Spinal cord (tissue), 10 donors: ENCODE results near the gene KCTD8. TPM values are rescaled to one million over a fixed set of nuclear protein-coding genes. Genes with fewer than 3 reads are reported as not detected.

Source experiments
- DNase-seq, 6 donors: peaks; one replicate each; pipeline versions ENCODE4 v3.0.0 to v3.0.0-alpha.2; 2013 to 2015; ENCODE audit warnings: low spot score in 6 of 6, low read depth in 4 of 6
- H3K27ac ChIP-seq: one replicate; pipeline ENCODE4 v1.5.1; 2013; ENCODE audit warnings: low read depth, low read length, control low read depth
- H3K27me3 ChIP-seq: one replicate; pipeline ENCODE4 v1.6.1; 2013; ENCODE audit warnings: low read length; ENCODE audit not compliant: control insufficient read depth, insufficient read depth
- H3K36me3 ChIP-seq: one replicate; pipeline ENCODE4 v1.6.1; 2013; ENCODE audit warnings: low read length; ENCODE audit not compliant: control insufficient read depth, insufficient read depth
- H3K4me1 ChIP-seq: one replicate; pipeline ENCODE4 v1.6.1; 2013; ENCODE audit warnings: low read length; ENCODE audit not compliant: control insufficient read depth, insufficient read depth
- H3K4me3 ChIP-seq: one replicate; pipeline ENCODE4 v1.5.1; 2013; ENCODE audit warnings: low read depth, low read length, control low read depth
- H3K9me3 ChIP-seq: one replicate; pipeline ENCODE4 v1.6.1; 2013; ENCODE audit warnings: low read length; ENCODE audit not compliant: control insufficient read depth, insufficient read depth
- WGBS: methylation state at CpG from one replicate; pipeline ENCODE4 v1.1.5; 2013; ENCODE audit warnings: missing lambda C conversion rate; ENCODE audit not compliant: insufficient coverage; 5-methylcytosine and 5-hydroxymethylcytosine counted together
- polyA plus RNA-seq, 2 donors: library from polyadenylated mRNA; unstranded; fragments of 120-200 nt; gene quantifications; one replicate each; pipeline ENCODE4 v1.2.1, GENCODE V29; 2013; ENCODE audit not compliant: insufficient read length in 2 of 2
- total RNA-seq, 2 donors: library from RNA; depleted of rRNA in 1 of 2; stranded (reverse); fragments of 120-200 nt in 1 of 2; fragments of >200 nt in 1 of 2; gene quantifications; one replicate each; pipeline versions ENCODE4 v1.2.3 to v1.2.4, GENCODE V29; 2013 to 2014
- donor health status: healthy.

The KCTD8 gene
- total and polyA plus RNA-seq, 4 donors, result 4.1 to 27.1 (median 19.8) TPM

GRCh38 chr4:44157611-44158277 is 290.9 kb downstream of the KCTD8 start:
- no peaks in the 10 kb centered on the region for H3K9me3 ChIP-seq
- peak in 1 of 6 donors; percentile 44 for DNase-seq
- H3K27ac ChIP-seq, result no peak overlapping the region
- no peaks in the 10 kb centered on the region for H3K4me1 ChIP-seq
- H3K27me3 ChIP-seq, result no peaks in the 10 kb centered on the region
- no peak overlapping the region for H3K4me3 ChIP-seq
- 100% methylated on average over 1 of the region's 6 CpGs for WGBS
- no peaks in the 10 kb centered on the region for H3K36me3 ChIP-seq

DNA sequence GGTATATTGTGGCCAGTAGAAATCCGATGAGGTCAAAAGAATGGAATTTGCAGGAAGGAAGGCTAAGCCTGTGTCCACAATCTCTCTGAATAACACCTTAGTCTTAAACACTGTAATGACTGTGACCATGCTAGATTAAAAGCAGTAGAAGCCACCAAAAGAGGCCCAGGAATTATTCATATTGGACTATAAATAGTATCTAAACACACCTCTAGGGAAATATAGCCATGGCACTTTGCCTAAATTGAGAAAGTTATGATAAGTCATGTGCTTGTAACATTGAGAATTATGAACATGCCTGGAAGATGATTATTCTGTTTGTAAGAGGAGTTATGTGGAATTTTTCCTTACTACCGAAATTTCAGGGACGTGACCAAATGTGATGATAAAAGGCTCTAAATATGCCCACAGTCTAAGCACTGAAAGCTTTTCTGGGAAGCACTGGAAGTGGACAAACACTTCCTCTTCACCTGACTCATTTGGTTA is 298.5 kb downstream of the KCTD8 start:
- no peak for DNase-seq
- H3K36me3 ChIP-seq, result no peaks in the 10 kb centered on the region
- H3K4me3 ChIP-seq, result no peak overlapping the region
- H3K27ac ChIP-seq, result no peak overlapping the region
- WGBS, result 100% methylated on average over 1 of the region's 3 CpGs
- H3K4me1 ChIP-seq, result no peaks in the 10 kb centered on the region
- no peaks in the 10 kb centered on the region for H3K27me3 ChIP-seq
- no peaks in the 10 kb centered on the region for H3K9me3 ChIP-seq

- Histone ChIP-seq H3K4me1 (no peaks in the 10 kb centered on the region), H3K9me3 (no peaks in the 10 kb centered on the region), H3K27ac (no peak overlapping the region), H3K4me3 (no peak overlapping the region), H3K27me3 (no peaks in the 10 kb centered on the region), H3K36me3 (no peaks in the 10 kb centered on the region)
- DNase-seq, result peak in 1 of 6 donors; percentile 51
- no CpG with 5 or more reads among the region's 2 CpGs for whole genome bisulfite sequencing
Observed at GRCh38 chr4:44149282-44149681, 299.3 kb downstream of the KCTD8 start.

GRCh38 chr4:44147571-44148075 is 301.0 kb downstream of the KCTD8 start:
- Histone ChIP-seq H3K36me3 (no peaks in the 10 kb centered on the region), H3K4me1 (no peaks in the 10 kb centered on the region), H3K27me3 (no peaks in the 10 kb centered on the region), H3K4me3 (no peak overlapping the region), H3K27ac (no peak overlapping the region), H3K9me3 (no peaks in the 10 kb centered on the region)
- WGBS, result no CpG with 5 or more reads among the region's 1 CpG
- peak in 2 of 6 donors; percentile 2 to 83 for DNase-seq

- Histone ChIP-seq H3K4me3 (no peak overlapping the region), H3K27ac (no peak overlapping the region), H3K4me1 (no peaks in the 10 kb centered on the region), H3K27me3 (no peaks in the 10 kb centered on the region), H3K9me3 (no peaks in the 10 kb centered on the region), H3K36me3 (no peaks in the 10 kb centered on the region)
- 100% methylated on average over 1 of the region's 1 CpG for WGBS
- DNase-seq, result no peak
Observed at GRCh38 chr4:44146516-44146915, 302.1 kb downstream of the KCTD8 start.

GRCh38 chr4:44145868-44146267 is 302.7 kb downstream of the KCTD8 start:
- Histone ChIP-seq H3K4me3 (no peak overlapping the region), H3K27me3 (no peaks in the 10 kb centered on the region), H3K4me1 (no peaks in the 10 kb centered on the region), H3K36me3 (no peaks in the 10 kb centered on the region), H3K27ac (no peak overlapping the region), H3K9me3 (no peaks in the 10 kb centered on the region)
- no peak for DNase-seq

DNA sequence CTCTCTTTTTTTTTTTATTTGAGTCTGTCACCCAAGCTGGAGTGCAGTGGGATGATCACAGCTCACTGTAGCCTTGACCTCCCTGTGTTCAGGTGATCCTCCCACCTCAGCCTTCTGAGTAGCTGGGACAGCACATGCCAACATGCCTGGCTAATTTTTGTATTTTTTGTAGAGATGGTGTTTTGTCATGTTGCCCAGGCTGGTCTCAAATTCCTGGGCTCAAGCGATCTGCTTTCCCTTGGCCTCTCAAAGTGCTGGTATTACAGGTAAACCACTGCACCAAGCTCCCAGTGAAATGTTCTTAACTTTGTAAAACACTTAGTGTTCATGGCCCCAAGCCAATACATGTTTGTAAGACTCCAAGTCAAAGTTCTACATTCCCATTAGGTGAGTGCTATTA is 316.1 kb downstream of the KCTD8 start:
- no peaks in the 10 kb centered on the region for H3K4me1 ChIP-seq
- no peaks in the 10 kb centered on the region for H3K27me3 ChIP-seq
- 78% methylated on average over 1 of the region's 1 CpG for WGBS

More for the DNA sequence above, 316.1 kb downstream of the KCTD8 start:
- Histone ChIP-seq H3K36me3 (no peaks in the 10 kb centered on the region), H3K4me3 (no peak overlapping the region), H3K27ac (no peak overlapping the region), H3K9me3 (no peaks in the 10 kb centered on the region)
- DNase-seq, result no peak

Other genes with a start within 250 kb of the KCTD8 start
- gene YIPF7, start 202.8 kb upstream of the KCTD8 start, total RNA-seq, result 1 to 10 TPM in 1 of 2 donors, under 1 TPM in 1; 0.88 to 1.8 TPM
- gene YIPF7, start 202.8 kb upstream of the KCTD8 start, polyA plus RNA-seq, result 1 to 10 TPM in 1 of 2 donors, under 1 TPM in 1; 0.63 to 1.3 TPM
- gene GUF1, start 229.6 kb upstream of the KCTD8 start, total RNA-seq, result 10 to 100 TPM; 21.9 to 33.2 TPM
- 10 to 100 TPM; 22.8 to 30.4 TPM for gene GUF1, start 229.6 kb upstream of the KCTD8 start, polyA plus RNA-seq